ENCODE results near the gene RASA3. TPM values are rescaled to one million over a fixed set of nuclear protein-coding genes. Genes with fewer than 3 reads are reported as not detected.
"Not testable (repeated sequence)": the region's sequence is repeated elsewhere in the genome, so short reads cannot be mapped to it uniquely, and the experiment has no call there.

The RASA3 gene
- total RNA-seq, 1 experiment from 2014 or later = 22.8 TPM

DNA sequence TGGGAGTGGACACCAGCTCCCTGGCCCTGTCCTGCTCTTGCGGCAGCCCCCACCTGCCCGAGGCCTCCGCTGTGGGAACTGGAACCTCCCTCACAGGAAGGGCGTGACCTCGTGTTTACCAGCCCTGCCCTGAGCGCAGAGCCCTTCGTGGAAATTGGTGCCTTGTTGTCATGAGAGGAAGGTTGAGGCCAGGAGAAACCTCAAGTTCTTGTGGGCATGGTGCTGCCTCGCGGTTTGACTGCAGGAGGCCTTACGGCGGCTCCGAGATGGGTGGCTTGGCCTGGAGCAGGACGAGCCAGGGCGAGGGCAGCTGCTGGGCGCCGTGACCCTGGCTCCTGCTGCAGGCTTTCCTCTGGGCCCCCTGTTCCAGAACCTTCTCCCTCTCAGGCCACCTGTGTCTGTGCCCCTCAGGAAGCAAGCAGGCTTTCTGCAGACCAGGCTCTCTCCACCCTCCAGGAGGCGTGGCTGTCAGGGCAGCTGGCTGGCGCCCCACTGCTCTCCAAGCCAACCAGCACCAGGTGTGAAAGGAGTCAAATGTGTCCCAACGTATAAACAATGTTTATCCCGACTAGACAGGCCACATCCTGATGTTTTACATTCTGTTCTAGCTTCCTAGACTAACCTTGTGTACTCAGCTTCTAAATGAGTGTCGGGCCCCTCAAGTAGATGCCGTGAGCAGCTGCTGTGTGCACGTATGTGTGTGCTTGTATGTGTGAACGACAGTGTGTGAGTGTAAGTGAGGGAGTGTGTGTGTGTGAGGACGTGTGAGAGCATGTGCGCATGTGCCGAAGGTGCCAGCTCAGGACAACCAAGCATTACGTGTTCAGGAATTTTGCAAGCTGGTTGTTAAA is 10.4 kb upstream of the RASA3 start:
- DNase-seq (ENCODE audit: low read depth) = no peak

DNA sequence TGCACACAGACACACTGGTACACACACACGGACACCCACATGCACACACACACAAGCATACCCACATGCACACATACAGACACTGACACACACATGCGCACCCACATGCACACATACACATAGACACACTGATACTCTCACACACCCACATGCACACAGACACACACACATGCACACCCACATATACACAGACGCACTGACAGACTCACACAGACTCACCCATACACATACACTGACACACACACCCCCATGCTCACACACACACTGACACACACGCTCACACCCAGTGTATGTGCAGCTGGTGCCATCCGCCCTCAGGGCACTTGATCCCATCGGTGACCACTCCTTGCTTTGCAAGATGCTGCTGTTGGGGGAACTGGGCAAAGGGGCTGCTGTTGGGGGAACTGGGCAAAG is 9.7 kb upstream of the RASA3 start:
- DNase-seq (ENCODE audit: low read depth) = no peak

GRCh38 chr13:114141261-114141996 is 9.0 kb upstream of the RASA3 start:
- no peak for DNase-seq (ENCODE audit: low read depth)

DNA sequence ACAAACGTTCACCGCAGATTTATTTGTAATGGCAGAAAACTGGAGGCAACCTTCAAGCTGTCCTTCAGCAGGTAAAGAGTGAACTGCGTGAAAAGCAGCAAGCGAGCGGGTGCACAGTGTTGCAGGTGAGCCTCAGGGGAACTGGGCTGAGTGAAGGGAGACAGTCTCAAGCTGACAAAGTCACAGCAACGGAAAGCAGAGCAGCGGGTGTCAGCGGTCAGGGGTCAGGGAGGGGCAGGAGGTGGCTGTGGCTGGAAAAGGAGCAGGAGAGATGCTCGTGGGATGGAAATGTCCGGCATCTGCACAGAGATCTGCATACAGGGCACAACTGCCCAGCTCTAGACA is 8.5 kb upstream of the RASA3 start:
- DNase-seq (ENCODE audit: low read depth) = no peak

DNA sequence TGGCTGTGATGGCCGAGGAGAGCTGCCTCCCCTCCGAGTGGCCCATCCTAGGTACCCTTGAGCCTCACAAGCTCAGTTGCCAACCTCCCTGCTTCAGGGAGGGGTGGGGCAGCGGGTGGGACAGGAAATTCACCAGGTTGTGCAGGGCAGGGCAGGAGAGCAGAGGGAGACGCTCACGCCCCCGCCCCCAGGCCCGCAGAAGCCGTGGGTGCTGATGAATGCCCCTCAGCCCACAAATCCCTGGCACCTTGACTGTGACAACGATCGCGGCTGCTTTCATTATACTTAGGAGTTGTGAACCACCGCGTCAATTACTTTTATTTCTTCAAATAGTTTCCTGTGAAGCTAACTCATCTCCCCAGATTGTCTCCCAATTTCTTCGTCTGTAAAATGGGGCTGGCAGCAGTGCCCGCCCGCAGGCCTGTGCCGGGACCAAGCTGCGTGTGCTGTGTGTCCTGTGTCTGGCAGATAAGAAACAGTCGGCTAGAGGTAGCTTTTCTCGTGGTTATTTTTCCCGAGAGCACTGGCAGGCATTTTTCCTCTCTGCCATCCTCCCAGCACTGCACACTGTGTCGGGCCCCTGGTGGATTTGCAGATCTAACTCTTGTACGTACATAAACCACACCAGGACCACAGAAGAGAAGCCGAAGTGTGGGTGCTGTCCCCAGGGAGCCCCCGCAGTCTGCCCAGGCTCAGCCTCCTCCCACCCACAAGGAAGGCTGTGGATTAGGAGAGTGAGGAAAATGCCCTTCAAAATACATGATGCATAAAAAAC is 7.9 kb upstream of the RASA3 start:
- DNase-seq (ENCODE audit: low read depth) = no peak

- no peak for DNase-seq (ENCODE audit: low read depth)
These were observed 4.2 kb upstream of the RASA3 start for GRCh38 chr13:114136576-114136975.

- DNase-seq (ENCODE audit: low read depth) = no peak
These were observed 3.3 kb upstream of the RASA3 start for GRCh38 chr13:114135731-114136171.

- no peak for DNase-seq (ENCODE audit: low read depth)
These were observed 2.7 kb upstream of the RASA3 start for GRCh38 chr13:114134944-114135610.

DNA sequence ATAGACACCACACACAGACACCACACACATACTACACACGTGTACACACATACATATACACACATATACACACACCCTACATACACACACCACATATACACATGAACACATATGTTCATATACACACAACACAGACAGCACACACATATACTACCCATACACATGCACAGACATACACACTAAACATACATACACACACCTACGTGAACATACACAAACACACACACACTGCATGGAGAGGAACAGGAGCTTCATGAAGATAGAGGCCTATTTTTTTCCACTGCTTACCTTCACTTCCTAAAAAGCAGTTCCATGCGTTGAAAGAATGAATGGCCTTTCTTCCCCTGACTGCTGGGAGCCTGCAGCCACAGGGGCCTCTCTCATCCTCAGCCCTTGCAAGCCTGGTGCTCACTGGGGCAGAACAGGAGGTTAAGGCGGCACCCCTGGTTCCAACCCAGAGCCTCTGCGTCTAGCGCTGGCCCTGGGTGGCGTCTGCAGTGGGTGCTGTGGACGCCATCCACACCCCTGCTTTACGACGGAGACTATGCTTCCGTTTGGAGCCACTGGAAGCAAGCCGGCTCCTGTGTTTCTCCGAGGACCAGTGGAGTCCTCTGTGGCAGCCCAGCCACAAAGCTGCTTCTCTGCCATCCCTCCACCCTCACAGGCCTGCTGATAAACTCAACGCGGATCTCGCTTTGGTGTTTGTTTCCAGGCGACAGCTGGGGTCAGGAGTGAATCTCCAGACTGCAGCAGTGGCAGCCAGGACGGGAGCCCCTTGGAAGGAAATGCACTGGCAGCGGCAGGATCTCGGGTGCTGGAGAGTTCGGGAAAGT is 1.9 kb upstream of the RASA3 start:
- no peak for DNase-seq (ENCODE audit: low read depth)

DNA sequence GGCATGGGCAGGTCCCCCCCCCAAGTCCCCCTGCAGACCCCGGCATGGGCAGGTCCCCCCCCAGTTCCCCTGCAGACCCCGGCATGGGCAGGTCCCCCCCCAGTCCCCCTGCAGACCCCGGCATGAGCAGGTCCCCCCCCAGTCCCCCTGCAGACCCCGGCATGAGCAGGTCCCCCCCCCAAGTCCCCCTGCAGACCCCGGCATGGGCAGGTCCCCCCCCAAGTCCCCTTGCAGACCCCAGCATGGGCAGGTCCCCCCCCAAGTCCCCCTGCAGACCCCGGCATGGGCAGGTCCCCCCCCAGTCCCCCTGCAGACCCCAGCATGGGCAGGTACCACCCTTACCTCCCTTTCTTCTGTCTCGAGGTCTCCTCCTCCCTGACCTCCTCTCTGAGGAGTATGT is 1.1 kb upstream of the RASA3 start:
- DNase-seq (ENCODE audit: low read depth) = not testable (repeated sequence)

GRCh38 chr13:114133126-114133525 is 703 bp upstream of the RASA3 start:
- DNase-seq (ENCODE audit: low read depth) = not testable (repeated sequence)

DNA sequence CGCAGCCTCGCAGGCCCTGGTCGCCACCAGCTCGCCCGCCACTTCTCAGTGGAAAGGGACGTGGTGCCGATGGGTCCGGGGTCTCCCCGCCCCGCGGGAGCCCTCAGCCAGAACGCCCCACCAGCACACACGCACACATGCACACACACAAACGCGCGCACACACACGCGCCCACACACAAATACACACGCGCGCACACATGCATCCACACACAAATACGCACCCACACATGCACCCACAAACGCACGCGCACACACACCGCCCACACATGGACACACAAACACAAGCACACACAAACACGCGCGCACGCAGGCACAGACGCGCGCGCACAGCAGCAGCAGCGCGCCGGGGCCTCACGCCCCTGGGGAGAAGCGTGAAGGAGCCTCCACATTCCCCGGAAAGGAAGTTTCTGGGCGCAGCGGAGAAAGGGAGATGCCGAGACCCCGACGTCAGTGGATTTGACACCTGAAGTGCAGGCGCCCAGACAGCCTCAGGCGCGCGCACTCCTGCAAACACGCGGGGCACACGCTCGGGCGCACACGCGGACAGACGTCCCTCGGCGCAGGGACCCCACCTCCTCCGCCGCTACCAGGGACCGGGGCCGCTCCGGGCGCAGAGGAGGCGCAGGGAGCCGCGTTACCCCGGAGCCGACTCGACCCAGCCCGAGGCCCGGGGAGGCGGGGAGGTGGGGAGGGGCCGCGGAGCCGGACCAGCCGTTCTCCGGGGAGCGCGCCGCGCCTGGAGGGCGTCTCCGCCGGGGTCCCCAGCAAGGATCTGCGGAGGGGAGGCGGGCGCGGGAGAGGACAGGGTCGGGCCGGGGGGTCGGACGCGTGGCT is 622 bp downstream of the RASA3 start:
- DNase-seq (ENCODE audit: low read depth) = no peak

DNA sequence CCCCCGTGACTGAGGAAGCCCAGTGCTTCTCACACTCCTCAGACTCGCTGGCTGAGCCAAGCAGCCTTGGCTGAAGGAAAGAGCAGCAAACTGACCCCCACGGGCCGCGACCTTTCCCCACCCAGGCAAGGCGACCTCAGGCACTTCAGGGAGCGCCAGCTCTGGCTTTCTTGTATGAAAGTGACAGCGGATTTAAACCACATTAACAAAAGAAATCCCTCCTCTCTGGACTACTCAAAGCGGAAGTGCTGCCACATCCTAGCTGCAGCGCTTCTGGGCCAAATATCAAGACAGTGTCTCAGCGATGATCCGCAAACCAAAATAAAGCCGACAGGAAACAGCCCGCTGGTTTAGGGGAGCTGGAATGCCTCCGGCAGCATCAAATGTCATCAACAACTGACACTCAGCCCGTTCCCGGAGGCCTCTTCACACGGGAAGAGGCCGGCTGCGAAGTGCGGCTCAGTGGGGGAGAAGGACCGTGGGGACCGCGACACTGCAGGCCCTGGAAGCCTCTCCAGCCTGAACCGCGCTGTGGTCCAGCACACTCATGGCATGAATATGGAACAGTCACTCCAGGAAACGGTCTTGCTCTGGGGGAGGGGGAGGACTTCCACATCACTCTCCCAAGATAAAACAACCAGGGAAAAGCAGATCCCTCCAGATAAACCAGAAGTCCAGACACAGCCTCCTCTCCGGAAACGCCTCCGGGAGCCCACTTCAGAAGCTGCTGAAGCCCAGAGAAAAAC is 1.4 kb downstream of the RASA3 start:
- peak; percentile 97 for DNase-seq (ENCODE audit: low read depth)

- no peak for DNase-seq (ENCODE audit: low read depth)
These were observed 2.1 kb downstream of the RASA3 start for GRCh38 chr13:114130131-114130836.

DNA sequence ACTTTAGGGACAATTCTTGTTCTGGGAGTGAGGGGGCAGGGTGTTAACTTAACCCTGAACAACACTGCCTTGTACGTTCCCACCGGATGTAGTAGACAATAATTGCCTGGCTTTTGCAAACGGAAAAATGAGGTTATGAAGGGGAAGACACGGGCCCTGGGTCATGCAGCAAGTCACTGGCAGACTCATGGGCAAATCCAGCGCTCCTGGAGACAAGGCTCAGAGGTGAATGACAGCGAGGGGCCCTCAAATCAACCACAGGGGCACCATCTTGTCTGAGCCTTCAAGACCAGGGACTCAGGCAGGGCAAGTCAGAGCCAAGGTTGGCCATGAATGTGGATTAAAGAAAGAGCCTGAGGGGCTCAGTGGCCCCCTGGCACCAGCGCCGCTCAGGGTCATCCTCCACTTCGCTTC is 2.8 kb downstream of the RASA3 start:
- no peak for DNase-seq (ENCODE audit: low read depth)

- DNase-seq (ENCODE audit: low read depth) = peak; percentile 96
These were observed 3.5 kb downstream of the RASA3 start for GRCh38 chr13:114128624-114129522.

DNA sequence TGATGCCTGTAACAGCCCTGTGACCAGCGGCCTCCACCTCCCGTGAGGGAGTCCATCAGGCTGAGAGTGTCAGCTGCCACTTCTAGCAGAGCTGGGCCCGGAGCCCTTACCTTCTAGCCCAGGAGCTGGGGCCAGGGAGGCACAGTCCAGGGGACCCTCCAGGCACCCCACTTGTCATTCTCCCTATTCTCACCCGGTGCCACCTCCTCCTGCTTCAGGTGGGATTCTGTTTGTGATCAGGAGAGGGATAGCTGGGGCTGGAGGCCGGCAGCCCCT is 4.1 kb downstream of the RASA3 start:
- no peak for DNase-seq (ENCODE audit: low read depth)
